ENCODE results near the gene CLMN.
A peak's percentile ranks its signal among the peaks of the same experiment; 100 is the strongest.

The CLMN gene

GRCh38 chr14:95237121-95237957 lies 82.4 kb downstream of the CLMN start:
- peak; percentile 5 for DNase-seq

GRCh38 chr14:95236221-95236620 lies 83.5 kb downstream of the CLMN start:
- DNase-seq: no peak

GRCh38 chr14:95235767-95236166 lies 83.9 kb downstream of the CLMN start:
- DNase-seq: no peak

GRCh38 chr14:95235351-95235750 lies 84.4 kb downstream of the CLMN start:
- no peak for DNase-seq

GRCh38 chr14:95234426-95234825 lies 85.3 kb downstream of the CLMN start:
- DNase-seq: no peak

GRCh38 chr14:95233702-95234241 lies 85.9 kb downstream of the CLMN start:
- no peak for DNase-seq

- no peak for DNase-seq
Measured at GRCh38 chr14:95232894-95233584, 86.7 kb downstream of the CLMN start.

- DNase-seq: no peak
Measured at GRCh38 chr14:95231966-95232633, 87.6 kb downstream of the CLMN start.

GRCh38 chr14:95229749-95230148 lies 90.0 kb downstream of the CLMN start:
- DNase-seq: peak; percentile 3

- no peak for DNase-seq
Measured at GRCh38 chr14:95228240-95228639, 91.5 kb downstream of the CLMN start.

GRCh38 chr14:95227279-95227860 lies 92.3 kb downstream of the CLMN start:
- no peak for DNase-seq

- peak; percentile 7 for DNase-seq
Measured at GRCh38 chr14:95226801-95227200, 92.9 kb downstream of the CLMN start.

GRCh38 chr14:95225251-95225887 lies 94.3 kb downstream of the CLMN start:
- DNase-seq: no peak

- DNase-seq: no peak
Measured at GRCh38 chr14:95222870-95223398, 96.8 kb downstream of the CLMN start.

- no peak for DNase-seq
Measured at GRCh38 chr14:95222151-95222631, 97.5 kb downstream of the CLMN start.

GRCh38 chr14:95221531-95221930 lies 98.2 kb downstream of the CLMN start:
- DNase-seq: no peak

- no peak for DNase-seq
Measured at GRCh38 chr14:95220663-95221231, 99.0 kb downstream of the CLMN start.

GRCh38 chr14:95218472-95219193 lies 101.1 kb downstream of the CLMN start:
- DNase-seq: peak; percentile 72

GRCh38 chr14:95218006-95218405 lies 101.7 kb downstream of the CLMN start:
- DNase-seq: no peak

GRCh38 chr14:95217391-95217900 lies 102.3 kb downstream of the CLMN start:
- DNase-seq: peak; percentile 38

- DNase-seq: no peak
Measured at GRCh38 chr14:95216008-95216407, 103.7 kb downstream of the CLMN start.
